IMR-90 (cell line): ENCODE results near the gene OR5C1. TPM values are rescaled to one million over a fixed set of nuclear protein-coding genes. Genes with fewer than 3 reads are reported as not detected.

Experiments
- ATAC-seq: fragments of 200-7000 bp; cut with Tn5 transposase; 2 replicates; pipeline ENCODE4 v1.9.1; 2020; ENCODE audit warnings: low read depth, mild to moderate bottlenecking, moderate library complexity
- BruUV-seq: library from RNA; stranded (reverse); fragments of 400-500 nt; replicated peaks from 2 replicates; lab custom pipeline; 2021; lab: Mats Ljungman, UMichigan
- CTCF ChIA-PET: fragments of 300-600 bp; formaldehyde crosslinking; extraction: SDS; loops from one replicate; lab custom pipeline; 2021; ENCODE audit warnings: antibody characterized with exemption; lab: Yijun Ruan, JAX
- POLR2A ChIA-PET: fragments of 300-600 bp; sonication (Branson Sonifier 250); formaldehyde crosslinking; loops from one replicate; lab custom pipeline; 2022; ENCODE audit warnings: antibody characterized with exemption; ENCODE audit not compliant: unreplicated experiment; lab: Charles Lee
- DNase-seq: peaks from one replicate; pipeline ENCODE4 v3.0.0; 2013
- H2AFZ ChIP-seq: replicated peaks from 2 replicates; pipeline ENCODE3; 2013; ENCODE audit warnings: low read length, mild to moderate bottlenecking; ENCODE audit not compliant: poor library complexity
- H2AK5ac ChIP-seq: 2 replicates; pipeline ENCODE4 v1.6.1; 2013; ENCODE audit warnings: low read depth, low read length, inconsistent platforms
- H2AK9ac ChIP-seq: replicated peaks from 2 replicates; pipeline ENCODE3; 2013; ENCODE audit warnings: mild to moderate bottlenecking, low read depth, low read length, moderate library complexity; ENCODE audit not compliant: poor library complexity
- H2BK120ac ChIP-seq: 2 replicates; pipeline ENCODE4 v1.6.1; 2013; ENCODE audit warnings: low read depth, low read length, inconsistent platforms
- H2BK15ac ChIP-seq: 3 replicates; pipeline ENCODE4 v1.6.1; 2013; ENCODE audit warnings: low read depth, low read length, inconsistent platforms
- H2BK20ac ChIP-seq: 2 replicates; pipeline ENCODE4 v1.6.1; 2013; ENCODE audit warnings: low read depth, mild to moderate bottlenecking, inconsistent platforms, low read length, moderate library complexity
- H2BK5ac ChIP-seq: 2 replicates; pipeline ENCODE4 v1.6.1; 2013; ENCODE audit warnings: mild to moderate bottlenecking, low read depth, low read length, inconsistent platforms; ENCODE audit not compliant: poor library complexity, severe bottlenecking
- H3K14ac ChIP-seq: replicated peaks from 2 replicates; pipeline ENCODE4 v1.6.1; 2013; ENCODE audit warnings: low read depth, low read length, inconsistent platforms
- H3K18ac ChIP-seq: 2 replicates; pipeline ENCODE4 v1.6.1; 2013; ENCODE audit warnings: low read depth, low read length, control low read depth
- H3K23ac ChIP-seq: 2 replicates; pipeline ENCODE4 v1.6.1; 2013; ENCODE audit warnings: low read depth, low read length, inconsistent platforms
- H3K27ac ChIP-seq: 2 replicates; pipeline ENCODE4 v1.5.1; 2013; ENCODE audit warnings: mild to moderate bottlenecking, control low read depth, low read length; ENCODE audit not compliant: insufficient read depth
- H3K27me3 ChIP-seq: 2 replicates; pipeline ENCODE4 v1.6.1; 2013; ENCODE audit warnings: low read length; ENCODE audit not compliant: control insufficient read depth, insufficient read depth
- H3K36me3 ChIP-seq: 2 replicates; pipeline ENCODE4 v1.6.1; 2013; ENCODE audit warnings: low read length, mixed read lengths; ENCODE audit not compliant: control insufficient read depth, insufficient read depth
- H3K4ac ChIP-seq: 2 replicates; pipeline ENCODE4 v1.6.1; 2013; ENCODE audit warnings: low read depth, low read length, inconsistent platforms
- H3K4me1 ChIP-seq: 2 replicates; pipeline ENCODE4 v1.6.1; 2013; ENCODE audit warnings: low read length, mixed read lengths; ENCODE audit not compliant: control insufficient read depth, insufficient read depth
- H3K4me2 ChIP-seq: 2 replicates; pipeline ENCODE4 v1.6.1; 2013; ENCODE audit warnings: low read depth, mild to moderate bottlenecking, control low read depth, low read length, moderate library complexity
- H3K4me3 ChIP-seq: 2 replicates; pipeline ENCODE4 v1.5.1; 2013; ENCODE audit warnings: low read depth, mild to moderate bottlenecking, control low read depth, low read length, moderate library complexity; ENCODE audit not compliant: insufficient read depth
- H3K56ac ChIP-seq: 2 replicates; pipeline ENCODE4 v1.6.1; 2013; ENCODE audit warnings: low read length, inconsistent platforms; ENCODE audit not compliant: insufficient read depth; ENCODE audit errors: extremely low read depth
- H3K79me1 ChIP-seq, 2 experiments: 2 replicates each; pipeline ENCODE4 v1.6.1; 2013; ENCODE audit warnings: low read length in 2 of 2, inconsistent platforms in 1 of 2, low read depth in 1 of 2
- H3K9ac ChIP-seq: 2 replicates; pipeline ENCODE4 v1.6.1; 2013; ENCODE audit warnings: low read depth, low read length, control low read depth
- H3K9me1 ChIP-seq: 2 replicates; pipeline ENCODE4 v1.6.1; 2013; ENCODE audit warnings: low read length, inconsistent platforms; ENCODE audit not compliant: insufficient read depth
- H3K9me3 ChIP-seq: 2 replicates; pipeline ENCODE4 v1.6.1; 2013; ENCODE audit warnings: low read length; ENCODE audit not compliant: control insufficient read depth, insufficient read depth
- H4K20me1 ChIP-seq: 2 replicates; pipeline ENCODE4 v1.6.1; 2013; ENCODE audit warnings: low read length, inconsistent platforms; ENCODE audit not compliant: insufficient read depth
- H4K5ac ChIP-seq: 2 replicates; pipeline ENCODE4 v1.6.1; 2013; ENCODE audit warnings: mild to moderate bottlenecking, low read depth, low read length, control low read depth
- H4K8ac ChIP-seq, 2 experiments: 2 replicates each; pipeline ENCODE4 v1.6.1; 2013; ENCODE audit warnings: low read depth in 2 of 2, low read length in 2 of 2, control low read depth in 1 of 2, inconsistent platforms in 1 of 2
- H4K91ac ChIP-seq: 2 replicates; pipeline ENCODE4 v1.6.1; 2013; ENCODE audit warnings: low read depth, low read length, inconsistent platforms; ENCODE audit not compliant: insufficient read depth
- CEBPB ChIP-seq: IDR thresholded peaks from 2 replicates; pipeline ENCODE4 v1.6.1; 2012; ENCODE audit warnings: low read depth, low read length, improper control_type of control experiment
- ELK1 ChIP-seq: fragments of 150-350 bp; IDR thresholded peaks from 2 replicates; pipeline ENCODE4 v1.6.1; 2016; ENCODE audit warnings: low read depth, mild to moderate bottlenecking, low read length, moderate library complexity, borderline replicate concordance
- FOS ChIP-seq: fragments of 150-350 bp; IDR thresholded peaks from 2 replicates; pipeline ENCODE4 v1.6.1; 2016; ENCODE audit warnings: low read depth, low read length
- MXI1 ChIP-seq: IDR thresholded peaks from 2 replicates; pipeline ENCODE4 v1.6.1; 2012; ENCODE audit warnings: low read depth, mild to moderate bottlenecking, low read length, moderate library complexity, borderline replicate concordance
- POLR2A ChIP-seq: IDR thresholded peaks from 2 replicates; pipeline ENCODE4 v1.6.1; 2012; ENCODE audit warnings: mild to moderate bottlenecking, low read depth, low read length
- RAD21 ChIP-seq: IDR thresholded peaks from 2 replicates; pipeline ENCODE4 v1.6.1; 2012; ENCODE audit warnings: low read length, improper control_type of control experiment
- WGBS, 2 experiments: methylation state at CpG; one replicate each; pipeline versions ENCODE4 v1.1.5 to v1.1.7; 2013; ENCODE audit warnings: missing lambda C conversion rate in 2 of 2; ENCODE audit not compliant: insufficient read length in 1 of 2; ENCODE audit errors: extremely low coverage in 2 of 2; 5-methylcytosine and 5-hydroxymethylcytosine counted together
- dilution Hi-C: fragments of 300-500 bp; cut with HindIII; formaldehyde crosslinking; loops from one replicate; pipeline ENCODE4 v1.14.3; 2018; ENCODE audit warnings: low sequenced_read_pairs; ENCODE audit not compliant: unreplicated experiment
- in situ Hi-C: fragments of 300-500 bp; cut with MboI; formaldehyde crosslinking; loops from 3 replicates; pipeline ENCODE4 v1.14.3; 2019; ENCODE audit warnings: low sequenced_read_pairs, inconsistent platforms, mixed read lengths
- intact Hi-C: fragments of 100-400 bp; cut with micrococcal nuclease; formaldehyde crosslinking; loops from 2 replicates; pipeline ENCODE4 v1.10.0; 2022
- polyA plus RNA-seq, 3 experiments: library from polyadenylated mRNA; depleted of rRNA; stranded (reverse); fragments of >200 nt; gene quantifications; 2 replicates each; pipeline ENCODE4 v1.2.3, GENCODE V29; 2012; ENCODE audit warnings: low replicate concordance in 1 of 3
- total RNA-seq: library from RNA; depleted of rRNA; stranded (reverse); fragments of >200 nt; gene quantifications from 2 replicates; pipeline ENCODE4 v1.2.3, GENCODE V29; 2012

The OR5C1 gene
- total and polyA plus RNA-seq, 2 of the 4 experiments (the other 2 are of a cell fraction) = not detected

- POLR2A ChIA-PET = interaction anchor here (0.7 kb wide), 1 partner anchor 29 kb away, joined by 3 read pairs; no protein-coding TSS in a partner anchor
- Histone ChIP-seq H3K9ac (no peak overlapping the region; the same call in 1 of the 2 replicates), H4K5ac (peak overlapping the region; percentile 70), H3K4me3 (no peak overlapping the region), H3K4me2 (peak overlapping the region; percentile 54), H2AFZ (peak overlapping the region; percentile 49), H3K4me1 (peaks cover 20% of the 10 kb centered on the region), H2BK15ac (peak overlapping the region; percentile 71; the same call in 2 of the 3 replicates), H4K20me1 (no peaks in the 10 kb centered on the region), H2BK120ac (peak overlapping the region; percentile 97), H3K9me1 (peaks cover 21% of the 10 kb centered on the region), H3K36me3 (no peaks in the 10 kb centered on the region), H2AK5ac (peak overlapping the region; percentile 89), H3K9me3 (no peaks in the 10 kb centered on the region; the same call in 1 of the 2 replicates), H3K27me3 (no peaks in the 10 kb centered on the region), H3K18ac (peak overlapping the region; percentile 96), H2BK5ac (peak overlapping the region; percentile 83), H3K79me1 (no peaks in the 10 kb centered on the region), H2BK20ac (peak overlapping the region; percentile 97), H3K27ac (peak overlapping the region; percentile 86), H3K14ac (peak overlapping the region; percentile 85), H3K23ac (peak overlapping the region; percentile 77), H2AK9ac (peak overlapping the region; percentile 23), H4K91ac (peak overlapping the region; percentile 94), H3K56ac (peak overlapping the region; percentile 78), H4K8ac (peak overlapping the region; percentile 85 to 94), H3K4ac (peak overlapping the region; percentile 97)
- no TSS peak for BruUV-seq
- 20% methylated on average over 2 of the region's 3 CpGs; no CpG with 5 or more reads in 1 of the 2 experiments for WGBS, 2 experiments
- ATAC-seq (peak; percentile 95), DNase-seq (peak; percentile 79)
- 0 out of 2 replicates have a peak, but pooled peaks have one; percentile 41 for TF ChIP-seq MXI1
- no peak for TF ChIP-seq RAD21
- no peak for TF ChIP-seq ELK1
- TF ChIP-seq CEBPB = peak; percentile 63
- TF ChIP-seq FOS = no peak
- TF ChIP-seq POLR2A = no peak
- in situ Hi-C loops (no loop called here), dilution Hi-C loops (no loop called here), intact Hi-C loops (no loop called here)
- CTCF ChIA-PET = no interaction called here
Observed at GRCh38 chr9:122777935-122778627, 10.7 kb upstream of the OR5C1 start.
